IMR-90 (cell line): Measurements from ENCODE around the gene UBR4. TPM values are rescaled to one million over a fixed set of nuclear protein-coding genes. Genes with fewer than 3 reads are reported as not detected.

Source experiments
- ATAC-seq: fragments of 200-7000 bp; cut with Tn5 transposase; 2 replicates; pipeline ENCODE4 v1.9.1; 2020; ENCODE audit warnings: low read depth, mild to moderate bottlenecking, moderate library complexity
- BruUV-seq: library from RNA; stranded (reverse); fragments of 400-500 nt; replicated peaks from 2 replicates; lab custom pipeline; 2021; lab: Mats Ljungman, UMichigan
- CTCF ChIA-PET: fragments of 300-600 bp; formaldehyde crosslinking; extraction: SDS; loops from one replicate; lab custom pipeline; 2021; ENCODE audit warnings: antibody characterized with exemption; lab: Yijun Ruan, JAX
- POLR2A ChIA-PET: fragments of 300-600 bp; sonication (Branson Sonifier 250); formaldehyde crosslinking; loops from one replicate; lab custom pipeline; 2022; ENCODE audit warnings: antibody characterized with exemption; ENCODE audit not compliant: unreplicated experiment; lab: Charles Lee
- DNase-seq: peaks from one replicate; pipeline ENCODE4 v3.0.0; 2013
- H2AFZ ChIP-seq: replicated peaks from 2 replicates; pipeline ENCODE3; 2013; ENCODE audit warnings: low read length, mild to moderate bottlenecking; ENCODE audit not compliant: poor library complexity
- H2AK5ac ChIP-seq: 2 replicates; pipeline ENCODE4 v1.6.1; 2013; ENCODE audit warnings: low read depth, low read length, inconsistent platforms
- H2AK9ac ChIP-seq: replicated peaks from 2 replicates; pipeline ENCODE3; 2013; ENCODE audit warnings: mild to moderate bottlenecking, low read depth, low read length, moderate library complexity; ENCODE audit not compliant: poor library complexity
- H2BK120ac ChIP-seq: 2 replicates; pipeline ENCODE4 v1.6.1; 2013; ENCODE audit warnings: low read depth, low read length, inconsistent platforms
- H2BK15ac ChIP-seq: 3 replicates; pipeline ENCODE4 v1.6.1; 2013; ENCODE audit warnings: low read depth, low read length, inconsistent platforms
- H2BK20ac ChIP-seq: 2 replicates; pipeline ENCODE4 v1.6.1; 2013; ENCODE audit warnings: low read depth, mild to moderate bottlenecking, inconsistent platforms, low read length, moderate library complexity
- H2BK5ac ChIP-seq: 2 replicates; pipeline ENCODE4 v1.6.1; 2013; ENCODE audit warnings: mild to moderate bottlenecking, low read depth, low read length, inconsistent platforms; ENCODE audit not compliant: poor library complexity, severe bottlenecking
- H3K14ac ChIP-seq: replicated peaks from 2 replicates; pipeline ENCODE4 v1.6.1; 2013; ENCODE audit warnings: low read depth, low read length, inconsistent platforms
- H3K18ac ChIP-seq: 2 replicates; pipeline ENCODE4 v1.6.1; 2013; ENCODE audit warnings: low read depth, low read length, control low read depth
- H3K23ac ChIP-seq: 2 replicates; pipeline ENCODE4 v1.6.1; 2013; ENCODE audit warnings: low read depth, low read length, inconsistent platforms
- H3K27ac ChIP-seq: 2 replicates; pipeline ENCODE4 v1.5.1; 2013; ENCODE audit warnings: mild to moderate bottlenecking, control low read depth, low read length; ENCODE audit not compliant: insufficient read depth
- H3K27me3 ChIP-seq: 2 replicates; pipeline ENCODE4 v1.6.1; 2013; ENCODE audit warnings: low read length; ENCODE audit not compliant: control insufficient read depth, insufficient read depth
- H3K36me3 ChIP-seq: 2 replicates; pipeline ENCODE4 v1.6.1; 2013; ENCODE audit warnings: low read length, mixed read lengths; ENCODE audit not compliant: control insufficient read depth, insufficient read depth
- H3K4ac ChIP-seq: 2 replicates; pipeline ENCODE4 v1.6.1; 2013; ENCODE audit warnings: low read depth, low read length, inconsistent platforms
- H3K4me1 ChIP-seq: 2 replicates; pipeline ENCODE4 v1.6.1; 2013; ENCODE audit warnings: low read length, mixed read lengths; ENCODE audit not compliant: control insufficient read depth, insufficient read depth
- H3K4me2 ChIP-seq: 2 replicates; pipeline ENCODE4 v1.6.1; 2013; ENCODE audit warnings: low read depth, mild to moderate bottlenecking, control low read depth, low read length, moderate library complexity
- H3K4me3 ChIP-seq: 2 replicates; pipeline ENCODE4 v1.5.1; 2013; ENCODE audit warnings: low read depth, mild to moderate bottlenecking, control low read depth, low read length, moderate library complexity; ENCODE audit not compliant: insufficient read depth
- H3K56ac ChIP-seq: 2 replicates; pipeline ENCODE4 v1.6.1; 2013; ENCODE audit warnings: low read length, inconsistent platforms; ENCODE audit not compliant: insufficient read depth; ENCODE audit errors: extremely low read depth
- H3K79me1 ChIP-seq, 2 experiments: 2 replicates each; pipeline ENCODE4 v1.6.1; 2013; ENCODE audit warnings: low read length in 2 of 2, inconsistent platforms in 1 of 2, low read depth in 1 of 2
- H3K9ac ChIP-seq: 2 replicates; pipeline ENCODE4 v1.6.1; 2013; ENCODE audit warnings: low read depth, low read length, control low read depth
- H3K9me1 ChIP-seq: 2 replicates; pipeline ENCODE4 v1.6.1; 2013; ENCODE audit warnings: low read length, inconsistent platforms; ENCODE audit not compliant: insufficient read depth
- H3K9me3 ChIP-seq: 2 replicates; pipeline ENCODE4 v1.6.1; 2013; ENCODE audit warnings: low read length; ENCODE audit not compliant: control insufficient read depth, insufficient read depth
- H4K20me1 ChIP-seq: 2 replicates; pipeline ENCODE4 v1.6.1; 2013; ENCODE audit warnings: low read length, inconsistent platforms; ENCODE audit not compliant: insufficient read depth
- H4K5ac ChIP-seq: 2 replicates; pipeline ENCODE4 v1.6.1; 2013; ENCODE audit warnings: mild to moderate bottlenecking, low read depth, low read length, control low read depth
- H4K8ac ChIP-seq, 2 experiments: 2 replicates each; pipeline ENCODE4 v1.6.1; 2013; ENCODE audit warnings: low read depth in 2 of 2, low read length in 2 of 2, control low read depth in 1 of 2, inconsistent platforms in 1 of 2
- H4K91ac ChIP-seq: 2 replicates; pipeline ENCODE4 v1.6.1; 2013; ENCODE audit warnings: low read depth, low read length, inconsistent platforms; ENCODE audit not compliant: insufficient read depth
- CEBPB ChIP-seq: IDR thresholded peaks from 2 replicates; pipeline ENCODE4 v1.6.1; 2012; ENCODE audit warnings: low read depth, low read length, improper control_type of control experiment
- CHD1 ChIP-seq: IDR thresholded peaks from 2 replicates; pipeline ENCODE4 v1.6.1; 2012; ENCODE audit warnings: low read depth, low read length, improper control_type of control experiment
- CTCF ChIP-seq: conservative IDR thresholded peaks from 2 replicates; pipeline ENCODE4 v1.5.1; 2012; ENCODE audit warnings: mild to moderate bottlenecking, low read depth, low read length, improper control_type of control experiment
- FOS ChIP-seq: fragments of 150-350 bp; IDR thresholded peaks from 2 replicates; pipeline ENCODE4 v1.6.1; 2016; ENCODE audit warnings: low read depth, low read length
- MAFK ChIP-seq: IDR thresholded peaks from 2 replicates; pipeline ENCODE4 v1.6.1; 2012; ENCODE audit warnings: low read depth, low read length, improper control_type of control experiment
- MAZ ChIP-seq: IDR thresholded peaks from 2 replicates; pipeline ENCODE4 v1.6.1; 2012; ENCODE audit warnings: low read depth, mild to moderate bottlenecking, low read length, improper control_type of control experiment, moderate library complexity, borderline replicate concordance
- MXI1 ChIP-seq: IDR thresholded peaks from 2 replicates; pipeline ENCODE4 v1.6.1; 2012; ENCODE audit warnings: low read depth, mild to moderate bottlenecking, low read length, moderate library complexity, borderline replicate concordance
- NFE2L2 ChIP-seq: fragments of 150-350 bp; IDR thresholded peaks from 2 replicates; pipeline ENCODE4 v1.6.1; 2016; ENCODE audit warnings: low read depth, mild to moderate bottlenecking, low read length
- POLR2A ChIP-seq: IDR thresholded peaks from 2 replicates; pipeline ENCODE4 v1.6.1; 2012; ENCODE audit warnings: mild to moderate bottlenecking, low read depth, low read length
- RCOR1 ChIP-seq: IDR thresholded peaks from 2 replicates; pipeline ENCODE4 v1.6.1; 2012; ENCODE audit warnings: mild to moderate bottlenecking, low read length, improper control_type of control experiment; ENCODE audit not compliant: insufficient replicate concordance
- RFX5 ChIP-seq: IDR thresholded peaks from 2 replicates; pipeline ENCODE4 v1.8.0; 2012; ENCODE audit warnings: low read depth, mild to moderate bottlenecking, low read length, moderate library complexity
- SMC3 ChIP-seq: fragments of 150-350 bp; IDR thresholded peaks from 2 replicates; pipeline ENCODE4 v1.6.1; 2016; ENCODE audit warnings: low read depth, mild to moderate bottlenecking, antibody characterized with exemption, low read length, moderate library complexity
- USF2 ChIP-seq: fragments of 150-350 bp; IDR thresholded peaks from 2 replicates; pipeline ENCODE4 v1.6.1; 2017; ENCODE audit warnings: mild to moderate bottlenecking, antibody characterized with exemption, low read length, low read depth
- WGBS, 2 experiments: methylation state at CpG; one replicate each; pipeline versions ENCODE4 v1.1.5 to v1.1.7; 2013; ENCODE audit warnings: missing lambda C conversion rate in 2 of 2; ENCODE audit not compliant: insufficient read length in 1 of 2; ENCODE audit errors: extremely low coverage in 2 of 2; 5-methylcytosine and 5-hydroxymethylcytosine counted together
- dilution Hi-C: fragments of 300-500 bp; cut with HindIII; formaldehyde crosslinking; loops from one replicate; pipeline ENCODE4 v1.14.3; 2018; ENCODE audit warnings: low sequenced_read_pairs; ENCODE audit not compliant: unreplicated experiment
- in situ Hi-C: fragments of 300-500 bp; cut with MboI; formaldehyde crosslinking; loops from 3 replicates; pipeline ENCODE4 v1.14.3; 2019; ENCODE audit warnings: low sequenced_read_pairs, inconsistent platforms, mixed read lengths
- intact Hi-C: fragments of 100-400 bp; cut with micrococcal nuclease; formaldehyde crosslinking; loops from 2 replicates; pipeline ENCODE4 v1.10.0; 2022
- polyA plus RNA-seq, 3 experiments: library from polyadenylated mRNA; depleted of rRNA; stranded (reverse); fragments of >200 nt; gene quantifications; 2 replicates each; pipeline ENCODE4 v1.2.3, GENCODE V29; 2012; ENCODE audit warnings: low replicate concordance in 1 of 3
- total RNA-seq: library from RNA; depleted of rRNA; stranded (reverse); fragments of >200 nt; gene quantifications from 2 replicates; pipeline ENCODE4 v1.2.3, GENCODE V29; 2012

The UBR4 gene
- total and polyA plus RNA-seq, 2 of the 4 experiments (the other 2 are of a cell fraction): 87.8 to 121 TPM

- DNase-seq (no peak), ATAC-seq (no peak)
- in situ Hi-C loops (no loop called here), intact Hi-C loops (no loop called here), dilution Hi-C loops (no loop called here)
- Histone ChIP-seq H4K8ac (no peak overlapping the region), H3K56ac (no peak overlapping the region), H2BK5ac (no peak overlapping the region), H3K27me3 (peaks cover 51% of the 10 kb centered on the region), H3K9ac (no peak overlapping the region), H3K36me3 (no peaks in the 10 kb centered on the region), H3K9me3 (no peaks in the 10 kb centered on the region), H2BK15ac (no peak overlapping the region), H2AFZ (no peak overlapping the region), H2AK5ac (no peak overlapping the region), H2BK120ac (no peak overlapping the region), H4K5ac (no peak overlapping the region), H3K9me1 (peaks cover 3% of the 10 kb centered on the region; the same call in 1 of the 2 replicates), H4K91ac (no peak overlapping the region), H3K4ac (no peak overlapping the region), H3K4me1 (no peaks in the 10 kb centered on the region), H3K14ac (no peak overlapping the region), H3K18ac (no peak overlapping the region), H2AK9ac (no peak overlapping the region), H3K23ac (no peak overlapping the region), H3K27ac (no peak overlapping the region), H3K4me3 (no peak overlapping the region), H3K79me1 (no peaks in the 10 kb centered on the region), H3K4me2 (no peak overlapping the region), H4K20me1 (no peaks in the 10 kb centered on the region), H2BK20ac (no peak overlapping the region)
- CTCF ChIA-PET: no interaction called here
- BruUV-seq: no TSS peak
- TF ChIP-seq MXI1: no peak
- no peak for TF ChIP-seq CHD1
- TF ChIP-seq USF2: no peak
- TF ChIP-seq POLR2A: no peak
- TF ChIP-seq SMC3: no peak
- TF ChIP-seq RFX5: no peak
- no peak for TF ChIP-seq MAZ
- TF ChIP-seq NFE2L2: no peak
- no peak for TF ChIP-seq FOS
- TF ChIP-seq CTCF: no peak
- TF ChIP-seq CEBPB: no peak
- no peak for TF ChIP-seq RCOR1
- no peak for TF ChIP-seq MAFK
- no CpG with 5 or more reads among the region's 7 CpGs for WGBS, 2 experiments
- POLR2A ChIA-PET: no interaction called here
Observed at GRCh38 chr1:19055701-19056100, 154.4 kb downstream of the UBR4 start.
